ENCODE data around the gene FRS2.

FRS2 gene

DNA sequence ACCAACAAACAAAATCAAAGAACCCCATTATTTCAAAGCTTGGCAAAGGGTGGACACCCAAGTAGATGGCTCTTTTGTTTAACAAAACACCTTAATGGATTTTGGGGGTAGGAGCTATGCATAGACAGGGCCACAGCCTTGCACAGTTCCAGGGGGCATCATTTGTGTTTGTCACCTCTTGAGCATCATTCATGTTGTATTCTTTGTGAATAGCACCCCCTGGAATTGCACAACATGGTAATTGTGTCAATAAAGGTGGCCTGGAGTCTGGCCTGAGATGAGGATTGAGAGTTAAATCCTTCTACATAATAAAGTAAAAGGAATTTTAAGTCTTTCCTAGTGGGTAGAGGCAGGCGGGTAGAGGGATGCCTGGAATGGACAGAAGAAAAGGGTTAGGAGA, 3.3 kb upstream of the FRS2 start:
- DNase-seq = no peak

GRCh38 chr12:69467366-69467765, 2.8 kb upstream of the FRS2 start:
- no peak for DNase-seq

GRCh38 chr12:69468237-69469026, 1.8 kb upstream of the FRS2 start:
- no peak for DNase-seq

- DNase-seq = no peak
Observed at GRCh38 chr12:69469854-69470188, 367 bp upstream of the FRS2 start.

GRCh38 chr12:69471076-69471430, 865 bp downstream of the FRS2 start:
- no peak for DNase-seq

GRCh38 chr12:69471667-69472385, 1.6 kb downstream of the FRS2 start:
- no peak for DNase-seq

DNA sequence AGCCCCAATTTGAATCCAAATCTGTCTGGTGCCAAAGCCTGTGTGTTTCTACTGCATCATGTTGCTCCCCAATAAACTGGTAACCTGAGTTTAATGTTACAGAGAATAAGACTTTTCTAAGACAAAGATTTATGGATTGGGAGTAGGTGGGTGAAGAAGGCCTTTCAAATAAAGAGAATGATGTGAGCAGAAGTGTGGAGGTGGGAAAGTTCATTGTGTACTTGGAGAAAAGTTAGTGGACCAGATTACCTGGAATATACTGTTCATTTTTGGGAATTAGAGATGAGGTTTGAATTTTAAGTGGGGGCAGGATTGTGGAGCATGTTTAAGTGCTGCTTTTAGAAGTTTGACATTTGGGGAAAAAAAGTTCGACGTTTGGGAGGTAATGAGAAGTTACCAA, 3.1 kb downstream of the FRS2 start:
- DNase-seq = no peak

DNA sequence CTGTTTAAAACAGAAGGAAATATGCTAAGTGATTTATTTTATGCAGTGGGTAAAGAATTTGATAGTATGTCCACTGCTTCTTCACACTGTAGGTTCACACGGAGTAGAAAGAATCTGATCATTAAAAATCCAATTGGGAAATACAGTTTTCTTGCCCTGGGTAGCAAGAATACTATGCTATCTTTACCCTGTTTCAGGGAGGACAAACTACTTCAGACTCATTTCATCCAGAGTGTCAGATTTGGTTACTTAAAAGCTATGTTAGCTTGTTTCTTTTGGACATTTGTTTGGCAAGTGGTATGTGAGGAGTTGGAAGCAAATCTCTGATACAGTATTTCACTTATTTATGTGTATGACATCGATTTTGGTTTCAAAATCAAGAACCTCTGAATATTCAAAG, 4.3 kb downstream of the FRS2 start:
- DNase-seq = no peak

DNA sequence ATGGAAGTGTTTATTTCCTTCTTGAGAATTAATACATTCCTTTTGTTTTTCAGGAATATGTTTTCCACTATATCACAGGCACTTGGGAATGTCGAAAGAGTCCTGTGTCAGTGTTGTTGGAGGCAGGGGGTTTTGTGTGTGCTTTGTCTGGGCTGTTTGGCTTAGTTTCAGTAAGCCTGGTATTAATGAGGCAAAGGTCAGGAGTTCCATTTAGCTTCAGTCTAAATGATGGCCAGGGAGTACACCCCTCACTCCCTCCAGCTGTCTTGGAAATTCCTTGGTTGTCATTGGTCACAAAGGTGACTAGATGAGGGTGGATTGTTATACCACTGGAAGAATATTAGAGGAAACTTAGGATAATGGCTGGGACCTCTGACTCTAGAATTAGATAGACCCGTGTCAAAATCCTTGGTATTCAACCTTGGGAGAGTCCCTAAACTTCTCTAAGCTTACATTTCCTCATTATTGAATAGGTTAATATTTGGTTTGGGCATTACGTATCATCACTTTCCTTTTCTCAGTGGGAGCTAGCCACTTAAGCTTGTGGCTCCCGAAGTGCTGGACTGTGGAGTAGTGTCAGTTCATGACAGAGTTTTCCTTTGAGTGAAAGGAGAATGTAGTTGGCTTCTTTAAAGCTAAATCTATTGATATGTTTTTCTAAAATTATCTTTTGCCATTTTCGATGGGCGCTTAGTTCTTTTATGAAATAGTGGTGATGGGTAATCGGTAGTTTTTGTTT, 5.2 kb downstream of the FRS2 start:
- DNase-seq = no peak

DNA sequence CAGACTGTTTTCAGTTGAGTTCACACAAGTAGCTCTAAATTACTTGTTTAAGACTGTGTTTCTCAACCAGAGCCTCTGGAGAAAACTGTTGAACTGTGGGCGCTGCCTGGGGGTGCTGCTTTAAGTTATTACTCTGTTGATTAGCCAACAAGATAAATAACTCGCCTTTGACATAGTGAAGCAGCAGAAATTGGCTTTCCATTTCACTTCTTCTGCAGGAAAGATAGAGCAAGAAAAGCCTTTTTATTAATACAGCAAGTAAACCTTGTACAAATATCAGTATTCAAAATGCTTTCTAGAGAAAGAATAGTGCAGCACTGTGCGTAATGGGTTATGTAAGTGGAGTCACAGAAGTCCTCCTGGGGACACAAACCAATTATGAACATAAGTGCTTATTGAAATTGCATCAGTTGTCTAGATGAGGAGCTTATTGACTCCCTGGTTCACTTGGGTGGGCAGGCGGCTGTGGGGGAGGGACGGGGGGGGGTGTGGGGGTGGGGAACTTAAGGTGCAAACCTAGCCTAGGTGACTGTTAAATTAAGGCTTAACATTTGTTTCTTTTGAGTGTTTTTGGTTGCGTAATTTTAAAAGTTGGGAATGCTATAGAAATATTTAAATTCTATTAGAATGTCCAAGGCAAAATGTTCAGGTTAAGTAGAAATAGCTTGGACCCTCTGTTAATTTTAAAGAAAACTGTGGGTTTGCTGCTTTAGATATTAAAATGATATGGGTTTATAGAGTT, 6.3 kb downstream of the FRS2 start:
- DNase-seq = no peak

DNA sequence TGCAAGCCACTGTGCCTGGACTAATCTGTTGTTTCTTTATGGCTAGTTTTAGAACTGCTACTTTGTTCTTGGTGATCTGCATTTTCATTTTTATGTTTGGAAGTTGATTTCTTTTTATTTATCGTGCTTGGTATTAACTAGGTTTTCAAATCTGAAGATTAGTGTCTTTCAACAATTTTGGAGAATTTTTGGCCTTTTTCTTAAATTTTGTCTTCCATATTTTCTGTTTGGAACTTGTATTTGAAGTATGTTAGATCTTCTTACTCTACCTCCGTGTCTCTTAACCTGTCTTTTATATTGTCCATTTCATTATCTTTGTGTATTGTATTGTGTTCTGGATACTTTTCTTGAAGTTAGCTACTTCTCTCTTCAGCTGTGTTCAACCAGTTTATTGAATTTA, 9.5 kb downstream of the FRS2 start:
- no peak for DNase-seq

GRCh38 chr12:69480698-69481097, 10.5 kb downstream of the FRS2 start:
- no peak for DNase-seq

- no peak for DNase-seq
Observed at GRCh38 chr12:69481133-69481532, 10.9 kb downstream of the FRS2 start.

- no peak for DNase-seq
Observed at GRCh38 chr12:69483700-69484099, 13.5 kb downstream of the FRS2 start.

GRCh38 chr12:69484428-69484827, 14.2 kb downstream of the FRS2 start:
- DNase-seq = no peak

GRCh38 chr12:69490920-69491643, 20.9 kb downstream of the FRS2 start:
- no peak for DNase-seq

- no peak for DNase-seq
Observed at GRCh38 chr12:69492739-69493138, 22.6 kb downstream of the FRS2 start.

GRCh38 chr12:69495071-69495470, 24.9 kb downstream of the FRS2 start:
- no peak for DNase-seq

DNA sequence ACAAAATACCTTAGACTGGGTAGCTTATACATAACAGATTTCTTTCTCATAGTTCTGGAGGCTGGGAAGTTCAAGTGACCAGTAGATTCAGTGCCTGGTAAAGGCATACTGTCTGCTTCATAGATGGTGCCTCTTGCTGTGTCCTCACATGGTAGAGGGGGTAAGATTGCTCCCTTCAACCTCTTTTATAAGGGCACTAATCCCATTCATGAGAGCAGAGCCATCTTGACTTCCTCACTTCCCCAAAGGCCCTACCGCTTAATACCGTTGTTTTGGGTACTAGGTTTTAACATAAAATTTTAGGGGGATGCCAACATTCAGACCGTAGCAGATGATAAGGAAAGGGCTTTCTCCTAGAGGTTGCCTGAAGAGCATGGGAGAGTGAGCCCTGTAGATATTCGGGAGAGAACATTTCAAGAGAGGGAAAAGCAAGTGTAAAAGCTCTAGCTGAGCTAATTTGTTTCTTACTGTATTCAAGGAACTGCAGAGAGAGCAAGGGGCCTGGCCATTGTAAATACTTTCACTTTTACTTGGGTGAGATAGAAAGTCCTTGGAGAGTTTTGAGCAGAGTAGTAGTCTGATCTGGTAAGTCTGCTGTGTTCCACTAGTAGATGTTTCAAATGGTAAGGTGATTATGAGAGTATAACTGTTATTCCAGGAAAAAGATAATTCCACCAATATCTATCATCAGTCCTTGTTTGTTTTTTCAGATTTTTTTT, 27.3 kb downstream of the FRS2 start:
- DNase-seq = no peak

DNA sequence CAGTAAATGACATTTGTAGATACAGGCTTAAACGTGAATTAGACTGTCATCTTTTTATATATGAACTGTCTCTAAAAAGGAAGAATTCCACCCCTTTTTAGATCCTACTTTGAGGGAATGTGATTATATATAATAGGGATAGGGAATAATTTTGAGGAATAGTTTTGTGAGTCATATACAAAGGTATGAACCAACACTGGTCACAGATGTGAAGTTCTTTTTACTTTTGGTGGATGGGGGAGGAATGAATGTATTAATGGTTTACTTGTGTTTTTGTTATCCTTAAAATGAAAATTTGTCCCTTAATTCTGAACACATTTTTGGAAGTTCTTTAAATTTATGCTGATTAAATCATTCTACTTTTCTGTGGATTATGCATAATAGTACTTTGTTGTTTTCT, 30.4 kb downstream of the FRS2 start:
- no peak for DNase-seq

GRCh38 chr12:69501154-69501895, 31.1 kb downstream of the FRS2 start:
- DNase-seq = no peak
